Naive thymus-derived CD4-positive, alpha-beta T cell (primary cell): ENCODE data around the gene OR2H1. TPM values are rescaled to one million over a fixed set of nuclear protein-coding genes. Genes with fewer than 3 reads are reported as not detected.

Experiments used
- ATAC-seq: fragments of 150-1000 bp; cut with Tn5 transposase; 2 replicates; pipeline ENCODE4 v1.10.0; 2021; ENCODE audit warnings: mild to moderate bottlenecking, moderate library complexity
- CTCF ChIA-PET: fragments of 350-600 bp; sonication (Branson Sonifier 250); formaldehyde crosslinking; loops from one replicate; lab custom pipeline; 2021; ENCODE audit warnings: antibody characterized with exemption; lab: Charles Lee
- POLR2A ChIA-PET: fragments of 350-600 bp; sonication (Branson Sonifier 250); formaldehyde crosslinking; loops from one replicate; lab custom pipeline; 2021; ENCODE audit warnings: antibody characterized with exemption, inconsistent platforms; lab: Charles Lee
- DNase-seq, 9 donors: peaks; one replicate each; pipeline versions ENCODE4 v3.0.0 to v3.0.0-alpha.2; 2020 to 2022; ENCODE audit warnings: mixed read lengths in 1 of 9
- H3K27ac ChIP-seq: one replicate; pipeline ENCODE4 v1.7.0; 2013; ENCODE audit warnings: mild to moderate bottlenecking, low read depth, low read length, moderate library complexity
- H3K27me3 ChIP-seq, 2 donors: one replicate each; pipeline ENCODE4 v1.7.0; 2013; ENCODE audit warnings: low read length in 2 of 2, mild to moderate bottlenecking in 2 of 2, moderate library complexity in 2 of 2; ENCODE audit not compliant: control insufficient read depth in 2 of 2, insufficient read depth in 2 of 2
- H3K36me3 ChIP-seq, 3 experiments: 1 replicate in 2 of 3; 2 replicates in 1 of 3; pipeline ENCODE4 v1.7.0; 2013; ENCODE audit warnings: low read length in 3 of 3, mild to moderate bottlenecking in 3 of 3, moderate library complexity in 1 of 3; ENCODE audit not compliant: insufficient read depth in 3 of 3, control insufficient read depth in 2 of 3
- H3K4me1 ChIP-seq, 2 donors: one replicate each; pipeline ENCODE4 v1.7.0; 2013; ENCODE audit warnings: low read length in 2 of 2, mild to moderate bottlenecking in 2 of 2, moderate library complexity in 1 of 2; ENCODE audit not compliant: control insufficient read depth in 2 of 2, insufficient read depth in 2 of 2
- H3K4me3 ChIP-seq: 2 replicates; pipeline ENCODE4 v1.7.0; 2013; ENCODE audit warnings: mild to moderate bottlenecking, low read length
- H3K9me3 ChIP-seq, 3 experiments: 1 replicate in 2 of 3; 2 replicates in 1 of 3; pipeline ENCODE4 v1.7.0; 2013; ENCODE audit warnings: low read length in 3 of 3; ENCODE audit not compliant: control insufficient read depth in 2 of 3
- H3K27ac Mint-ChIP-seq, 9 donors: one replicate each; pipeline ENCODE4 v1.8.0; 2020 to 2022; ENCODE audit warnings: mixed read lengths in 9 of 9, mild to moderate bottlenecking in 8 of 9, moderate library complexity in 5 of 9, inconsistent platforms in 2 of 9
- H3K27me3 Mint-ChIP-seq, 5 donors: one replicate each; pipeline ENCODE4 v1.8.0; 2021 to 2022; ENCODE audit warnings: mixed read lengths in 5 of 5, mild to moderate bottlenecking in 1 of 5
- H3K36me3 Mint-ChIP-seq, 5 donors: one replicate each; pipeline ENCODE4 v1.8.0; 2020 to 2022; ENCODE audit warnings: mixed read lengths in 5 of 5, mild to moderate bottlenecking in 3 of 5, inconsistent platforms in 1 of 5
- H3K4me1 Mint-ChIP-seq, 7 donors: one replicate each; pipeline ENCODE4 v1.8.0; 2020 to 2022; ENCODE audit warnings: mixed read lengths in 7 of 7, mild to moderate bottlenecking in 3 of 7, inconsistent platforms in 1 of 7
- H3K4me3 Mint-ChIP-seq, 10 donors: one replicate each; pipeline ENCODE4 v1.8.0; 2020 to 2022; ENCODE audit warnings: mild to moderate bottlenecking in 10 of 10, mixed read lengths in 10 of 10, moderate library complexity in 6 of 10, inconsistent platforms in 2 of 10
- H3K9me3 Mint-ChIP-seq, 11 donors: one replicate each; pipeline ENCODE4 v1.8.0; 2020 to 2022; ENCODE audit warnings: mixed read lengths in 11 of 11, mild to moderate bottlenecking in 4 of 11, inconsistent platforms in 1 of 11, moderate library complexity in 1 of 11
- intact Hi-C, 2 donors: fragments of 100-400 bp; cut with micrococcal nuclease; formaldehyde crosslinking; loops; one replicate each; pipeline ENCODE4 v1.15.1; 2023
- polyA plus RNA-seq, 2 donors: library from polyadenylated mRNA; unstranded; fragments of 300-500 nt; fragmentation: Illumina TruSeq; gene quantifications; one replicate each; pipeline ENCODE4 v1.2.3, GENCODE V29; 2021
- total RNA-seq, 6 experiments: library from RNA in 5 of 6; stranded (reverse) in 5 of 6; gene quantifications; 1 replicate in 5 of 6; 2 replicates in 1 of 6; pipeline ENCODE4 v1.2.3 and lab custom pipeline; 2021 to 2026

OR2H1 gene
- total and polyA plus RNA-seq, 7 experiments from 2014 or later = not detected

DNA sequence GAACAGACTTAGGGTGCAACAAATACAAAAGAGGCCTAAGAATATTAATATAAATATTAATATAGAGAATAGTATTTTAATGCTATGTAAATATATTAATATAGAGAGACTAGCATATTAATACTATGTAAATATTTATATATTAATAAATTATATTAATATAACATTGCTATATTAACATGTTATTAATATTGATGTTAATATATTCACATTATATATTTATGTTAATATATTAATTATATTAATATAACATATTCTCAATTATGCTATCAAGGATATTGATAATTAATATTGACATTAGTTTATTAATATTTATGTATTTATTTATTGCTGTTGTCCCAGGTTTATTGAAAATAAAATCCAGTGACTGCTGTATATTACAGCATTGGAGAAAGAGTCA, 31.9 kb downstream of the OR2H1 start:
- ChIA-PET CTCF (no interaction called here), POLR2A (no interaction called here)
- Histone ChIP-seq H3K9me3 (no peaks in the 10 kb centered on the region), H3K36me3 (no peaks in the 10 kb centered on the region), H3K27ac (no peak overlapping the region), H3K4me3 (no peak overlapping the region), H3K27me3 (peaks cover 0 to 3% of the 10 kb centered on the region in 2 donors), H3K4me1 (no peaks in the 10 kb centered on the region)
- Mint-ChIP-seq H3K9me3 (peaks cover 0 to 3% (median 0%) of the 10 kb centered on the region in 11 donors), H3K27me3 (peaks cover 3 to 36% (median 22%) of the 10 kb centered on the region in 5 donors), H3K4me3 (no peak overlapping the region), H3K27ac (no peak overlapping the region), H3K36me3 (no peaks in the 10 kb centered on the region), H3K4me1 (peaks cover 0 to 1% (median 0%) of the 10 kb centered on the region in 7 donors)
- no peak for DNase-seq
- intact Hi-C loops = no loop called here
- no peak for ATAC-seq

DNA sequence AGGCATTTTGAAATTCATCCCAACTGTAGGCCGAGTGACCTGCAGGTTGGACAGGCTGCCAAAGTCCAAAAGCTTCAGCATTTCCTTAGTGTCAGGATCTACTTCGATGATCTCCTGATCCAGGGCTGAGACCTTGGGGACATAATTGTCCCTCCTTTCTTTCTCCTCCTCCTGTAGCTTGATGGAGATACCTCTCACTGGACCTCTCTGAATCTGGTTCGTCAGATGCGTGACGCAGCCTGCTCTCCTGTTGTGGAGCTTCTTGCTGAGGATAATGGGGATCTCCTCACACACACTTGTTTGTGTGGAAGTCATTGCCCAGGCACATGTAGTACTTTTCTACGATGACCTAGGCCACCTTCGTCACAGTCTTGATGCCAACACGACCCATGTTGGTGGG, 32.3 kb downstream of the OR2H1 start:
- H3K4me3 ChIP-seq = no peak overlapping the region
- peaks cover 0 to 3% of the 10 kb centered on the region in 2 donors for H3K27me3 ChIP-seq
- Mint-ChIP-seq H3K4me3 (no peak overlapping the region), H3K4me1 (peaks cover 0 to 1% (median 0%) of the 10 kb centered on the region in 7 donors), H3K27ac (peak overlapping the region in 1 of 9 donors; percentile 52), H3K36me3 (no peaks in the 10 kb centered on the region), H3K27me3 (peaks cover 3 to 38% (median 22%) of the 10 kb centered on the region in 5 donors), H3K9me3 (peaks cover 0 to 3% (median 0%) of the 10 kb centered on the region in 11 donors)
- no peak overlapping the region for H3K27ac ChIP-seq
- ChIA-PET CTCF (no interaction called here), POLR2A (no interaction called here)
- intact Hi-C loops = no loop called here
- no peaks in the 10 kb centered on the region for H3K9me3 ChIP-seq
- H3K4me1 ChIP-seq = no peaks in the 10 kb centered on the region
- no peaks in the 10 kb centered on the region for H3K36me3 ChIP-seq
- ATAC-seq (no peak), DNase-seq (no peak)

DNA sequence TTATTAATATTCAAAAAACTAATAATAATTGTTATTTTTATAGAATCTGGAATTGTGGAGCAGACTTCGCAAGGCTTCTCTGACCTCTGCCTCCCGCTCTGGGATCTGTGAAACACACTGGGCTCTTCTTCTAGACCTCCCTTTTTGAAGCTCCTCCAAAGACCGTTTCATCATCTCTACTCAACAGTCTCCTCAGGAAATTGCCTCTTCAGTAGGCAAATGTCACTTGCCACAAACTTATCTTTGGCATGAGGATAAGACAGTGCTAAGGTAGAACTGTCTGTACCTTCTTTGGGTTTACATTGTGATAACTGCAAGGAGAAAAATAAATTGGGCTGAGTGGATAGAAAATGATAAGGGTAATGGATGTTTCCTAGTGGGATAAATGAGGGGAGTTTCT, 33.1 kb downstream of the OR2H1 start:
- H3K9me3 Mint-ChIP-seq = peaks cover 0 to 3% (median 0%) of the 10 kb centered on the region in 11 donors

DNA sequence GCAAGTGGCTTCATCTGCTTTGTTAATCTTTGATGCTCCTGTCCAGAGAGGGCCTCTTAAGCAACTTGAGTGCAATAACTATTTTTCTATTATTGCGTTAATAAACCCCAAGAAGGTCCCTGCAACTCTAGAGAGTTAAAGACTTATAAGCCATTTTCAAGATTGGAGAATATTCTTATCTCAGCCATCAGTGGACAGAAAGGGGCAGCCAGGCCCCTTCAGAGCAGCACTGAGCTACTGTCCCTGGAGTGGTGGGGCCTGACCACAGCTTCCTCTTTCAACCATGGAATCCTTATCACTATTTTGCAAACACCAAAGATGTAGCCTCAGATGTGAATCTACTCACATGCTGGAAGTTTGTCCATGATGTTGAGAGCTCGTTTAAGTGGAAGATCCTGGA, 33.6 kb downstream of the OR2H1 start:
- Mint-ChIP-seq H3K9me3 (peaks cover 0 to 3% (median 0%) of the 10 kb centered on the region in 11 donors), H3K27me3 (peaks cover 7 to 38% (median 24%) of the 10 kb centered on the region in 5 donors), H3K27ac (no peak overlapping the region), H3K4me3 (no peak overlapping the region), H3K36me3 (no peaks in the 10 kb centered on the region), H3K4me1 (peaks cover 0 to 1% (median 0%) of the 10 kb centered on the region in 7 donors)
- ATAC-seq (peak; percentile 53), DNase-seq (no peak)
- no peaks in the 10 kb centered on the region for H3K9me3 ChIP-seq
- POLR2A ChIA-PET = no interaction called here
- H3K4me1 ChIP-seq = no peaks in the 10 kb centered on the region
- CTCF ChIA-PET = no interaction called here
- H3K4me3 ChIP-seq = no peak overlapping the region
- H3K36me3 ChIP-seq = no peaks in the 10 kb centered on the region
- H3K27ac ChIP-seq = no peak overlapping the region
- peaks cover 0 to 3% of the 10 kb centered on the region in 2 donors for H3K27me3 ChIP-seq
- intact Hi-C loops = no loop called here

More for the DNA sequence above, 33.1 kb downstream of the OR2H1 start:
- no peaks in the 10 kb centered on the region for H3K36me3 ChIP-seq
- H3K27ac Mint-ChIP-seq = no peak overlapping the region
- no peak for DNase-seq
- no peak overlapping the region for H3K4me3 Mint-ChIP-seq
- no peak overlapping the region for H3K4me3 ChIP-seq
- ChIA-PET POLR2A (no interaction called here), CTCF (no interaction called here)
- intact Hi-C loops = no loop called here
- peaks cover 0 to 1% (median 0%) of the 10 kb centered on the region in 7 donors for H3K4me1 Mint-ChIP-seq
- ATAC-seq = no peak
- no peaks in the 10 kb centered on the region for H3K4me1 ChIP-seq
- H3K27ac ChIP-seq = no peak overlapping the region
- no peaks in the 10 kb centered on the region for H3K9me3 ChIP-seq
- peaks cover 0 to 3% of the 10 kb centered on the region in 2 donors for H3K27me3 ChIP-seq
- no peaks in the 10 kb centered on the region for H3K36me3 Mint-ChIP-seq
- H3K27me3 Mint-ChIP-seq = peaks cover 3 to 35% (median 21%) of the 10 kb centered on the region in 5 donors

DNA sequence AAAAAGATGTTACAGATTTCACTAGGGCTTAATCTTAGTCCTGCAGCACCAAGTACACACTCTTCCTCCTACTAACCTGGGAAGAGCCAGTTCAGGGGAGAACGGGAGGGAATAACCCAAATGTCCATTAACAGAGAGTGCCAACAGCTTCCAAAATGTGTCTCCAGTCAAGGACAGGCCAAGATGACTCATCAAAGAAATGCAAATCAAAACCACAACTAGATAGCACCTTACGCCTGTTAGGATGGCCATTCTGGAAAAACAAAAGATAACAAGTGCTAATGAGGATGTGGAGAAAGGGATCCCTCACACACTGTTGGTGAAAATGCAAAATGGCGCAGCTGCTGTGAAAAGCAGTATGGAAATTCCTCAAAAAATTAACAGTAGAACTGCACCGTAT, 34.6 kb downstream of the OR2H1 start:
- ChIA-PET CTCF (no interaction called here), POLR2A (no interaction called here)
- no peak overlapping the region for H3K27ac ChIP-seq
- intact Hi-C loops = no loop called here
- peaks cover 0 to 3% (median 0%) of the 10 kb centered on the region in 11 donors for H3K9me3 Mint-ChIP-seq
- peaks cover 0 to 3% of the 10 kb centered on the region in 2 donors for H3K27me3 ChIP-seq
- H3K4me3 Mint-ChIP-seq = no peak overlapping the region
- ATAC-seq (no peak), DNase-seq (no peak)
- peak overlapping the region in 1 of 9 donors; percentile 20 for H3K27ac Mint-ChIP-seq
- peaks cover 0 to 1% (median 0%) of the 10 kb centered on the region in 7 donors for H3K4me1 Mint-ChIP-seq
- H3K36me3 Mint-ChIP-seq = no peaks in the 10 kb centered on the region
- no peaks in the 10 kb centered on the region for H3K36me3 ChIP-seq
- H3K27me3 Mint-ChIP-seq = peaks cover 10 to 34% (median 21%) of the 10 kb centered on the region in 5 donors
- no peaks in the 10 kb centered on the region for H3K4me1 ChIP-seq
- no peak overlapping the region for H3K4me3 ChIP-seq
- H3K9me3 ChIP-seq = no peaks in the 10 kb centered on the region

DNA sequence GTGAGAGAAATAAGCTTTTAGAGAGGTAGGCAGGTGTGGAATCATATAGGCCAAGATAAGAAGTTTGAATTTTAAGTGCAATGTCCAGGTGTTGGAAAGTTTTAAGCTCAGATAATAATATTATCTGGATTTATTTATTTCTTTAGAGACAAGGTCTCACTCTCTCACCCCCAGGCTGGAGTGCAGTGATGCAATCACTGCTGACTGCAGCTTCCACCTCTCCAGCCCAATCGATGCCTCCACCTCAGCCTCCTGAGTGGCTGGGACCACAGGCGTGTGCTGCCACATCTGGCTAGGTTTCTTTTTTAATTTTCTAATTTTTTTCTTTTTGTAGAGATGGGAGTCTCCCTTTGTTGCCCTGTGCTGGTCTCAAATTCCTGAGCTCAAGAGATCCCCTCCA, 36.3 kb downstream of the OR2H1 start:
- no peaks in the 10 kb centered on the region for H3K4me1 ChIP-seq
- DNase-seq (no peak), ATAC-seq (no peak)
- Mint-ChIP-seq H3K4me3 (no peak overlapping the region), H3K27me3 (peaks cover 7 to 31% (median 19%) of the 10 kb centered on the region in 5 donors), H3K27ac (peak overlapping the region in 1 of 9 donors; percentile 19), H3K36me3 (no peaks in the 10 kb centered on the region), H3K4me1 (peaks cover 0 to 1% (median 0%) of the 10 kb centered on the region in 7 donors), H3K9me3 (peaks cover 0 to 3% (median 0%) of the 10 kb centered on the region in 11 donors)
- H3K9me3 ChIP-seq = no peaks in the 10 kb centered on the region
- no peaks in the 10 kb centered on the region for H3K36me3 ChIP-seq
- no peak overlapping the region for H3K27ac ChIP-seq
- CTCF ChIA-PET = no interaction called here
- intact Hi-C loops = no loop called here
- POLR2A ChIA-PET = no interaction called here
- peaks cover 0 to 3% of the 10 kb centered on the region in 2 donors for H3K27me3 ChIP-seq
- no peak overlapping the region for H3K4me3 ChIP-seq

DNA sequence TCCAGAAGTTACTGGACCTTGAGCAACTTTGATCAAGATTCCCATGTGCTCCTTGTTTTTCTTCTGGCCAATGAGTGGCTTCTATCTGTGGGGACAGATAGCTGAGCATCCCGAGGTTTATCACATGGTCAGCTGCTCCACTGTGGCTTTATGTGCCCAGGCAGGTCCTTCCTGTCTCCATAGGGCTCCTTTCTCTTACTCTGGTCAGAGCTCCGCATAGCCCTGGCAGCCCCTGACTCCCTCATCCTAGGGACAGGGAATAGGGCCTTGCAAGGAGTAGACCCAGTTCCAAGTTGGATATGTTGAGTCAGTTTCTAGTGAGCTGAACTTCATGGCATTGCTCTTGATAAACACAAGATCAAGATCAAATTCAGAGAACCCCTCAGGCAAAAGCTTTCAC, 37.2 kb downstream of the OR2H1 start:
- Histone ChIP-seq H3K9me3 (no peaks in the 10 kb centered on the region), H3K36me3 (no peaks in the 10 kb centered on the region), H3K4me1 (no peaks in the 10 kb centered on the region), H3K4me3 (no peak overlapping the region), H3K27me3 (peaks cover 0 to 3% of the 10 kb centered on the region in 2 donors), H3K27ac (no peak overlapping the region)
- H3K9me3 Mint-ChIP-seq = peaks cover 0 to 3% (median 0%) of the 10 kb centered on the region in 11 donors
- intact Hi-C loops = no loop called here
- POLR2A ChIA-PET = no interaction called here
- H3K27ac Mint-ChIP-seq = no peak overlapping the region
- CTCF ChIA-PET = no interaction called here
- ATAC-seq (no peak), DNase-seq (no peak)
- H3K4me1 Mint-ChIP-seq = peaks cover 0 to 1% (median 0%) of the 10 kb centered on the region in 7 donors
- no peak overlapping the region for H3K4me3 Mint-ChIP-seq
- no peaks in the 10 kb centered on the region for H3K36me3 Mint-ChIP-seq
- peaks cover 7 to 38% (median 27%) of the 10 kb centered on the region in 5 donors for H3K27me3 Mint-ChIP-seq
